H9 (cell line): ENCODE results near the gene SCAP. TPM values are rescaled to one million over a fixed set of nuclear protein-coding genes. Genes with fewer than 3 reads are reported as not detected.
A peak's percentile ranks its signal among the peaks of the same experiment; 100 is the strongest.

ENCODE experiments used
- DNase-seq: peaks from one replicate; pipeline ENCODE4 v3.0.0-alpha.2; 2017
- H2AFZ ChIP-seq: one replicate; pipeline ENCODE4 v1.6.1; 2013; ENCODE audit warnings: mild to moderate bottlenecking, low read length, control low read depth, moderate library complexity
- H2AK5ac ChIP-seq: 2 replicates; pipeline ENCODE4 v1.6.1; 2013; ENCODE audit warnings: low read length, control low read depth, mixed read lengths; ENCODE audit not compliant: insufficient read length
- H2BK120ac ChIP-seq: one replicate; pipeline ENCODE4 v1.6.1; 2013; ENCODE audit warnings: low read depth, mild to moderate bottlenecking, low read length, control low read depth, inconsistent platforms; ENCODE audit not compliant: poor library complexity, severe bottlenecking
- H2BK12ac ChIP-seq: 2 replicates; pipeline ENCODE4 v1.6.1; 2013; ENCODE audit warnings: low read length, control low read depth, mixed read lengths, low read depth; ENCODE audit not compliant: insufficient read length
- H2BK15ac ChIP-seq: 2 replicates; pipeline ENCODE4 v1.6.1; 2013; ENCODE audit warnings: low read depth, low read length, control low read depth
- H2BK20ac ChIP-seq: one replicate; pipeline ENCODE4 v1.6.1; 2013; ENCODE audit warnings: low read depth, mild to moderate bottlenecking, low read length, control low read depth, inconsistent platforms; ENCODE audit not compliant: poor library complexity, severe bottlenecking
- H2BK5ac ChIP-seq: 2 replicates; pipeline ENCODE4 v1.6.1; 2013; ENCODE audit warnings: low read length, control low read depth, mixed read lengths; ENCODE audit not compliant: insufficient read length
- H3K14ac ChIP-seq: 2 replicates; pipeline ENCODE4 v1.6.1; 2013; ENCODE audit warnings: low read length, control low read depth; ENCODE audit not compliant: insufficient read depth
- H3K18ac ChIP-seq: 2 replicates; pipeline ENCODE4 v1.6.1; 2013; ENCODE audit warnings: low read depth, mild to moderate bottlenecking, mixed read lengths, low read length, control low read depth; ENCODE audit not compliant: insufficient read length
- H3K23ac ChIP-seq: 2 replicates; pipeline ENCODE4 v1.6.1; 2013; ENCODE audit warnings: low read length, control low read depth, mixed read lengths, low read depth; ENCODE audit not compliant: insufficient read length
- H3K23me2 ChIP-seq: 2 replicates; pipeline ENCODE4 v1.6.1; 2013; ENCODE audit warnings: low read depth, mild to moderate bottlenecking, mixed read lengths, low read length, control low read depth; ENCODE audit not compliant: insufficient read length, poor library complexity, severe bottlenecking
- H3K27ac ChIP-seq: 2 replicates; pipeline ENCODE4 v1.5.1; 2013; ENCODE audit warnings: low read length, control low read depth, mixed read lengths, low read depth; ENCODE audit not compliant: insufficient read length
- H3K27me3 ChIP-seq: 2 replicates; pipeline ENCODE4 v1.6.1; 2013; ENCODE audit warnings: low read length, control low read depth, inconsistent platforms; ENCODE audit not compliant: insufficient read depth
- H3K4ac ChIP-seq: 2 replicates; pipeline ENCODE4 v1.6.1; 2013; ENCODE audit warnings: low read depth, mild to moderate bottlenecking, control low read depth, inconsistent platforms, low read length, moderate library complexity
- H3K4me1 ChIP-seq: 2 replicates; pipeline ENCODE4 v1.6.1; 2013; ENCODE audit warnings: low read length, control low read depth, inconsistent platforms; ENCODE audit not compliant: insufficient read depth
- H3K4me2 ChIP-seq: 2 replicates; pipeline ENCODE4 v1.6.1; 2013; ENCODE audit warnings: low read length, control low read depth, mixed read lengths; ENCODE audit not compliant: insufficient read length, insufficient read depth
- H3K56ac ChIP-seq: 2 replicates; pipeline ENCODE4 v1.6.1; 2013; ENCODE audit warnings: low read depth, mild to moderate bottlenecking, mixed read lengths, low read length, control low read depth; ENCODE audit not compliant: insufficient read length
- H3K79me1 ChIP-seq: 2 replicates; pipeline ENCODE4 v1.6.1; 2013; ENCODE audit warnings: low read depth, mild to moderate bottlenecking, moderate library complexity, low read length, control low read depth, inconsistent platforms; ENCODE audit not compliant: insufficient read depth, poor library complexity, severe bottlenecking
- H3K79me2 ChIP-seq: 2 replicates; pipeline ENCODE4 v1.6.1; 2013; ENCODE audit warnings: low read length, control low read depth, inconsistent platforms; ENCODE audit not compliant: insufficient read depth
- H3K9ac ChIP-seq: 2 replicates; pipeline ENCODE4 v1.6.1; 2013; ENCODE audit warnings: low read length, control low read depth, mixed read lengths; ENCODE audit not compliant: insufficient read length; ENCODE audit errors: extremely low read depth
- H3K9me3 ChIP-seq: one replicate; pipeline ENCODE4 v1.6.1; 2013; ENCODE audit warnings: low read depth, low read length, inconsistent platforms; ENCODE audit not compliant: control insufficient read depth
- H3T11ph ChIP-seq: one replicate; pipeline ENCODE4 v1.6.1; 2013; ENCODE audit warnings: mild to moderate bottlenecking, low read length, control low read depth, inconsistent platforms
- H4K20me1 ChIP-seq: one replicate; pipeline ENCODE4 v1.6.1; 2013; ENCODE audit not compliant: control insufficient read depth, insufficient read length, insufficient read depth
- H4K5ac ChIP-seq: 2 replicates; pipeline ENCODE4 v1.6.1; 2013; ENCODE audit warnings: low read depth, mild to moderate bottlenecking, mixed read lengths, low read length, control low read depth; ENCODE audit not compliant: insufficient read length
- H4K8ac ChIP-seq: replicated peaks from 2 replicates; pipeline ENCODE4 v1.6.1; 2013; ENCODE audit warnings: low read length, control low read depth, mixed read lengths, low read depth; ENCODE audit not compliant: insufficient read length
- H4K91ac ChIP-seq: 2 replicates; pipeline ENCODE4 v1.6.1; 2013; ENCODE audit warnings: low read depth, mild to moderate bottlenecking, moderate library complexity, mixed read lengths, low read length, control low read depth; ENCODE audit not compliant: insufficient read length
- H3K27ac Mint-ChIP-seq, 3 experiments: 2 replicates in 2 of 3; 3 replicates in 1 of 3; pipeline ENCODE4 v1.8.0; 2020 to 2021; ENCODE audit warnings: mixed read lengths in 3 of 3, mild to moderate bottlenecking in 1 of 3, moderate library complexity in 1 of 3
- H3K27me3 Mint-ChIP-seq: 2 replicates; pipeline ENCODE4 v1.8.0; 2021; ENCODE audit warnings: low read depth, mild to moderate bottlenecking, moderate library complexity, mixed read lengths
- H3K36me3 Mint-ChIP-seq, 3 experiments: 2 replicates in 2 of 3; 3 replicates in 1 of 3; pipeline ENCODE4 v1.8.0; 2020 to 2021; ENCODE audit warnings: low read depth in 3 of 3, mixed read lengths in 3 of 3; ENCODE audit not compliant: insufficient read depth in 1 of 3
- H3K4me1 Mint-ChIP-seq, 2 experiments: 2 replicates each; pipeline ENCODE4 v1.8.0; 2020; ENCODE audit warnings: mixed read lengths in 2 of 2
- H3K4me3 Mint-ChIP-seq, 2 experiments: 2 replicates in 1 of 2; 3 replicates in 1 of 2; pipeline ENCODE4 v1.8.0; 2020 to 2021; ENCODE audit warnings: mild to moderate bottlenecking in 2 of 2, mixed read lengths in 2 of 2, moderate library complexity in 1 of 2
- H3K9me3 Mint-ChIP-seq, 2 experiments: 2 replicates in 1 of 2; 3 replicates in 1 of 2; pipeline ENCODE4 v1.8.0; 2020; ENCODE audit warnings: mild to moderate bottlenecking in 2 of 2, mixed read lengths in 2 of 2, moderate library complexity in 1 of 2
- CTCF ChIP-seq: fragments of 200-600 bp; sonication (generic); conservative IDR thresholded peaks from 3 replicates; pipeline ENCODE4 v1.8.0; 2021; ENCODE audit warnings: antibody characterized with exemption, mild to moderate bottlenecking
- WGBS: extraction: QIAGEN DNeasy Blood & Tissue Kit; methylation state at CpG from one replicate; pipeline ENCODE4 v1.1.7; 2013; ENCODE audit warnings: missing lambda C conversion rate, low lambda C conversion rate, mixed read lengths; ENCODE audit not compliant: insufficient read length; ENCODE audit errors: extremely low coverage; 5-methylcytosine and 5-hydroxymethylcytosine counted together
- total RNA-seq: library from RNA; stranded (reverse); gene quantifications from 2 replicates; pipeline ENCODE4 v1.2.1, GENCODE V29; 2021

SCAP gene
- total RNA-seq, 1 experiment from 2014 or later: 104 TPM

- H4K8ac ChIP-seq: no peak overlapping the region
- TF ChIP-seq CTCF: no peak
- no peaks in the 10 kb centered on the region for H3K23me2 ChIP-seq
- no peak overlapping the region for H3K18ac ChIP-seq
- H3K4me1 Mint-ChIP-seq: peaks cover 16 to 17% of the 10 kb centered on the region in 2 experiments
- no peaks in the 10 kb centered on the region for H3K9me3 ChIP-seq
- peaks cover 2% of the 10 kb centered on the region; the same call in 1 of the 2 replicates for H3K79me2 ChIP-seq
- H2BK12ac ChIP-seq: no peak overlapping the region
- H3K4me2 ChIP-seq: no peak overlapping the region
- no peaks in the 10 kb centered on the region for H3K27me3 Mint-ChIP-seq
- no peak overlapping the region for H3K56ac ChIP-seq
- H3K9ac ChIP-seq: no peak overlapping the region
- H3K9me3 Mint-ChIP-seq: no peaks in the 10 kb centered on the region
- no peaks in the 10 kb centered on the region for H3K27me3 ChIP-seq
- H2BK120ac ChIP-seq: no peak overlapping the region
- DNase-seq: no peak
- no peak overlapping the region for H3K27ac ChIP-seq
- H2AFZ ChIP-seq: no peak overlapping the region
- no peak overlapping the region for H2BK20ac ChIP-seq
- no CpG with 5 or more reads among the region's 7 CpGs for WGBS
- H3K14ac ChIP-seq: no peak overlapping the region
- H3K4me3 Mint-ChIP-seq: no peak overlapping the region
- H4K5ac ChIP-seq: no peak overlapping the region
- H3T11ph ChIP-seq: no peak overlapping the region
- no peak overlapping the region for H2BK15ac ChIP-seq
- H4K20me1 ChIP-seq: no peaks in the 10 kb centered on the region
- peaks cover 40 to 70% (median 67%) of the 10 kb centered on the region in 3 experiments; a peak in 6 of 7 replicates for H3K36me3 Mint-ChIP-seq
- H2AK5ac ChIP-seq: no peak overlapping the region
- no peak overlapping the region for H2BK5ac ChIP-seq
- H3K27ac Mint-ChIP-seq: peak overlapping the region in 1 of 3 experiments; percentile 51; a peak in 2 of 7 replicates
- H3K4me1 ChIP-seq: no peaks in the 10 kb centered on the region; the same call in 1 of the 2 replicates
- H4K91ac ChIP-seq: no peak overlapping the region
- H3K79me1 ChIP-seq: no peaks in the 10 kb centered on the region
- H3K23ac ChIP-seq: no peak overlapping the region
- no peak overlapping the region for H3K4ac ChIP-seq
These were observed 28.4 kb upstream of the SCAP start for GRCh38 chr3:47504113-47504512.
